PC-9 (cell line): ENCODE measurements around the gene C6orf118.

Source experiments
- EZH2 ChIP-seq: fragments of 200-600 bp; sonication (generic); IDR thresholded peaks from 2 replicates; pipeline ENCODE4 v1.8.0; 2017; ENCODE audit warnings: antibody characterized with exemption, low read depth
- TF ChIP-seq, protein P1 (sequence below): fragments of 200-600 bp; sonication (generic); conservative IDR thresholded peaks from 2 replicates; pipeline ENCODE4 v1.6.1; 2017; ENCODE audit warnings: mixed run types, antibody characterized with exemption, mild to moderate bottlenecking, moderate library complexity

DNA sequence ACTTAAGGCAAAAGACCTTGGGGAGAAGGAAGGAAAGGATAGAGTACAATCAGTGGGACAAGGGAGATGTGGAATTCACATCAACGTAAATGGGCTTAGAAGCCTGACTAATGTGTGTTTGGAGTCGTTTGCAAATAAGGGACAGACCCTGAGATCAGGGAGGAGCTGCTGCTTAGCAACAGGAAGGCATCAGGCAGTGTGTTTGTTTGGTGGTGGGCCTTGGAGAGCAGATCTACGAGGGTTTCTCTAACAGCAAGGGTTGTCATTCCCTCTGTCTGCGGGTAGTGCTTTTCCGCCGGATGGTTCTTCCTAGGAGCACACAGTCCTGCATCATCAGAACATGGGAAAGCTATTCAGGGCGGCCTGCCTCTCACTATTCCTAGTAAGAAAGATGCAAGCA is 40.4 kb downstream of the C6orf118 start:
- TF ChIP-seq, protein P1, sequence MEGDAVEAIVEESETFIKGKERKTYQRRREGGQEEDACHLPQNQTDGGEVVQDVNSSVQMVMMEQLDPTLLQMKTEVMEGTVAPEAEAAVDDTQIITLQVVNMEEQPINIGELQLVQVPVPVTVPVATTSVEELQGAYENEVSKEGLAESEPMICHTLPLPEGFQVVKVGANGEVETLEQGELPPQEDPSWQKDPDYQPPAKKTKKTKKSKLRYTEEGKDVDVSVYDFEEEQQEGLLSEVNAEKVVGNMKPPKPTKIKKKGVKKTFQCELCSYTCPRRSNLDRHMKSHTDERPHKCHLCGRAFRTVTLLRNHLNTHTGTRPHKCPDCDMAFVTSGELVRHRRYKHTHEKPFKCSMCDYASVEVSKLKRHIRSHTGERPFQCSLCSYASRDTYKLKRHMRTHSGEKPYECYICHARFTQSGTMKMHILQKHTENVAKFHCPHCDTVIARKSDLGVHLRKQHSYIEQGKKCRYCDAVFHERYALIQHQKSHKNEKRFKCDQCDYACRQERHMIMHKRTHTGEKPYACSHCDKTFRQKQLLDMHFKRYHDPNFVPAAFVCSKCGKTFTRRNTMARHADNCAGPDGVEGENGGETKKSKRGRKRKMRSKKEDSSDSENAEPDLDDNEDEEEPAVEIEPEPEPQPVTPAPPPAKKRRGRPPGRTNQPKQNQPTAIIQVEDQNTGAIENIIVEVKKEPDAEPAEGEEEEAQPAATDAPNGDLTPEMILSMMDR: no peak
- no peak for TF ChIP-seq EZH2
